GM19240 (cell line): ENCODE measurements around the gene C18orf54.
"Not testable (repeated sequence)": the region's sequence is repeated elsewhere in the genome, so short reads cannot be mapped to it uniquely, and the experiment has no call there.

Experiments used
- DNase-seq: peaks from one replicate; pipeline ENCODE4 v3.0.0; 2011; ENCODE audit warnings: low spot score; ENCODE audit not compliant: insufficient read length

The C18orf54 gene

GRCh38 chr18:54357660-54358494, at the start of gene C18orf54, which contains the start of gene STARD6:
Gene C18orf54, plus strand, starts transcription at chr18:54357906. Its CDS starts 2,667 bp downstream, at chr18:54360573.
Gene STARD6, minus strand, starts transcription at chr18:54357858. Its CDS starts 3,285 bp downstream, at chr18:54354573.
- DNase-seq: peak; percentile 74

GRCh38 chr18:54309564-54309963, 48.1 kb upstream of the C18orf54 start:
- DNase-seq: not testable (repeated sequence)

DNA sequence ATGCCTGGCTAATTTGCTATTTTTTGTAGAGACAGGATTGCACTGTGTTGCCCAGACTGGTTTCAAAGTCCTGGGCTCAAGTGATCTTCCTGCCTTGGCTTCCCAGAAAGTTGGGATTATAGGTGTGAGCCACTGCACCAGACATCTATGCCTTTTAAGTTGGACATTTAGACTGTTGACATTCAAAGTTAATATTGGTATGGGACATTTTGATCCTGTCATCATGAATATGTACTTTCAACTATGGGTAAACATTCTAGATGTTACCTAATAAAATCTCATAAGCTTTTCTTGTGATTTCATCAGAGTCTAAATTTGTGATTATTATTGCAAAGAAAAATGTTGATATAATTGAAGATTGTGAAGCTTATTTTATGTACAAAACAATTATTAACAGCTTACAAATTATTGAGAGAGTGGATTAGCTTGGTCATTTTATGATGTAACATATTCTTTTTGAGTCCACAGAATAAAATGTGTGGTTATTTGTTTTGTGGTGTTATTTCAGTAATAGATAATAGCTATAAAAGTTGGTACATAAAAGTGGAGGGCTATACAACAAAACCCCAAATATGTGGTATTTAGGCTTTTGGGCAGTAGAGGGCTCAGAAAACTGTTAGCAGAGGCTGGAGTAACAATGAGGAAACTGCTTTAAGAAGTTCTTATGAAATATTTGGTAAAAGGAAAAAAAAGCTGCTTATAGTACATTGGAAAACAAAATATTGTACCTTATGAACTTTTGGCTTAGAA, 41.5 kb upstream of the C18orf54 start:
- no peak for DNase-seq

DNA sequence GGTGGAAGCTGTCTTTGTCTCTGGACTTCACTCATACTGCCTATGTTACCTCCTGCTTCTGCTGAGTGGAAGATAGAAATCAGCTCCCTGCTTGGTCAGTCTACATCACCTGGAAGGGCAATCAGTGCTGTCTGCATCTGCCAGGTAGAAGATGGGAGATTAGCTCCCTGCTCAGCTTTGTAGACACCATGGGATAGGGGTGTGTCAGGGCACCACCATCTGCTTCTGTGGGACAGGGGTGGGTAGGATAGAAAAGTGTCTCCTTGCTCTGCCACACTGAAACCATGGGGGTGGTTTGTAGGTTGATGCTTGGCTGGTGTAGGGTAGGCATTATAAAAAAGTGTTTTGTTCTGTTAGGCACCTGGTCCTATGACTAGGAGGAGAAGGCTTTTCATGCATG, 34.1 kb upstream of the C18orf54 start:
- no peak for DNase-seq

GRCh38 chr18:54323970-54324369, 33.7 kb upstream of the C18orf54 start:
- no peak for DNase-seq

GRCh38 chr18:54327818-54328217, 29.9 kb upstream of the C18orf54 start:
- DNase-seq: no peak

GRCh38 chr18:54329787-54330186, 27.9 kb upstream of the C18orf54 start:
- DNase-seq: no peak

- DNase-seq: no peak
Measured at GRCh38 chr18:54330768-54331548, 26.7 kb upstream of the C18orf54 start.

DNA sequence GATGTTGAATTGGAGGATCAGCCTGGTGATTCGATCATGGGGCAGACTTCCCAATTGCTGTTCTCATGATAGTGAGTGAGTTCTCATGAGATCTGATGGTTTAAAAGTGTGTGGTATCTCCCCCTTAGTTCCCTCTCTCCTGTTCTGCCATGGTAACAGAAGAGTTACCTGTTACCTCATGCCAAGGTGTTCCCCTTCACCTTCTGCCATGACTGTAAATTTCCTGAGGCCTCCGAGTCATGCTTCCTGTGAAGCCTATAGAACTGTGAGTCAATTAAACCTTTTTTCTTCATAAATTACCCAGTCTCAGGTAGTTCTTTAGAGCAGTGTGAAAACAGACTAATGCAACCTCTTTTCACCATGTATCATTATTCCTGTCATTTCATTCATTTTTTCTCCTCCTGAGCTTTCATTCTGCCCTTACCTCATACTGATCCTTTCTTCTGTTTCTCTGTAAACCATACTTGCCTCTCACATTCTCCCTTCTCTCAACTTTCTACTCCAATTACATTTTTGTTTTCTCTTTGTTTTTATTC, 22.0 kb upstream of the C18orf54 start:
- DNase-seq: no peak

DNA sequence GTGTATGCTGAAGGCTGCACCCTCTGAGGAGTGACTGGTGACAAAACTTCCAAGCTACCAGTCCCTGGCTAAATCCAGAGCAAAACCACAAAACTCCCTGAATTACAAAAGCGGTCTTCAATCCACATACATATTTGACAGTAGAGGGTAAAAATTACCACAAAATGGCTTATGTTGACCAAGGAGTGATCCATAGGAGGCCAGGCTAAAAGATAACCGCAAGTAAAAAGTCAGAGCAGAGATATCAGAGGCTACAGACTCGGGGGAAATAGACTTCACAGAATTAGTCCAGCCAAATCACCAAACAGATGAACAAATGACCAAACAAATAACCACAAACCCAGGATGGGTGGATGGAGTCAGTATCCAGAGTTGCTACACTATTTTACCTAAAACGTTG, 19.5 kb upstream of the C18orf54 start:
- DNase-seq: no peak

GRCh38 chr18:54351186-54351585, 6.5 kb upstream of the C18orf54 start:
- DNase-seq: no peak

- no peak for DNase-seq
Measured at GRCh38 chr18:54357082-54357659, 535 bp upstream of the C18orf54 start.

DNA sequence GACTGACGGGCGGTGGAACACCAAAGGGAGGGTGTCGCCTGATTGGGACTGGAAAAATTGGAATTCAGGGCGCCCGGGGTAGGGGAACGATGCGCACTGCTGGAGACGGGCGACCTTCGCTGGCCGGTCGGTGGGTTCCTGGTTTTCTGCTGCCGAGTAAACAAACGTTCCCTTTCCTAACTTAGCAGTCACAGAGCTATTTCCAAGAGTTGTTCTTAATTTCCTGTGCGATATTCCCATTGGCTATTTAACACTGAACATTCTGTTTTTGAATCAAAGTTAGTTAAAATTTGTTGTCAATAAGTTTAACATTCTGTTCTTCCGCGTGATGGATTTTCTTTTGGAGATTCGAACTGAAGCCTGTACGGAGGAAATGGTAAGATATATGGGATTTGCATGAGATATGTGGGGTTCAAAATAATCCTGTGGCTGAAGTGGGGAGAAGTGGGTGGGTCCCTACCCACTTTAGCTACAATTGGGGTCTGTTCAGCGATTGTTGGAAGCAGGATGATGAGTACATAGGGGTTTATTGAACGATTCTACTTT, 862 bp downstream of the C18orf54 start:
- DNase-seq: no peak

DNA sequence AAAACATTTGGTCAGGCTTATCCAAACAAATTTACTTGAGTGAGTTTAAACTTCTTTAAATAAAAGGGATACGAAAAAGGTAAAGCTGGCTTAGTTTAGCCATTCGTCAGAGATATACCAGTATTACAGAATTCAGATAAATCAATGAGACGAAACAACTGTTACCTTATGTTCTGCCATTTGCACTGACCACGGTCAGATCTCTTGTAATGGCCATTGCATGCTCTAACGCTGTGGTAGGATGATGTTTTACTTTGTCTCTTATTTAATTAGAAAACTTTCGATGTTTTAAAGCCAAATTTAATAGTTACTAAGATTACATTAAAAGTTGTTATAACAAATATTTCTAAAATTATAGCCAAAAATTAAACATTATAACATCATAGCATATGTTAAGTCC, 1.5 kb downstream of the C18orf54 start:
- DNase-seq: no peak

GRCh38 chr18:54360406-54360805, 2.7 kb downstream of the C18orf54 start:
- no peak for DNase-seq

DNA sequence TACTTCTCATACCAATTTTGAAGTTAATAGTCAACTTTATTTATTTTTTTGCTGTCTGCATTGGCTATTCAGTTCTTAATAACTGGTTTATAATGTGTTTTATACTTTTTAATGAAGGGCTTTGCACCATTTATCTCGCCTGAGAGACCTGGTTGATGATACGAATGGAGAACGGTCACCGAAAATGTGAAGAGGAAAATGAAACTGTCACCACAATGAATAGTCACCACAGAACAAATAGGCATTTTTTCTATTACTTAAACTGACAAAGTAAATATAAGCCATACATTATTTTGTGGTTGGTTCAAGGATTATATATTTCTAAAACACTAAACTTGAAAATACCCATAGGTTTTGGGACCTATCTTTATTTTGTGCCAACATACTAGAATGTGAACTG, 20.4 kb downstream of the C18orf54 start:
- no peak for DNase-seq

- DNase-seq: no peak
Measured at GRCh38 chr18:54381640-54382039, 23.9 kb downstream of the C18orf54 start.

- no peak for DNase-seq
Measured at GRCh38 chr18:54382076-54382475, 24.4 kb downstream of the C18orf54 start.

DNA sequence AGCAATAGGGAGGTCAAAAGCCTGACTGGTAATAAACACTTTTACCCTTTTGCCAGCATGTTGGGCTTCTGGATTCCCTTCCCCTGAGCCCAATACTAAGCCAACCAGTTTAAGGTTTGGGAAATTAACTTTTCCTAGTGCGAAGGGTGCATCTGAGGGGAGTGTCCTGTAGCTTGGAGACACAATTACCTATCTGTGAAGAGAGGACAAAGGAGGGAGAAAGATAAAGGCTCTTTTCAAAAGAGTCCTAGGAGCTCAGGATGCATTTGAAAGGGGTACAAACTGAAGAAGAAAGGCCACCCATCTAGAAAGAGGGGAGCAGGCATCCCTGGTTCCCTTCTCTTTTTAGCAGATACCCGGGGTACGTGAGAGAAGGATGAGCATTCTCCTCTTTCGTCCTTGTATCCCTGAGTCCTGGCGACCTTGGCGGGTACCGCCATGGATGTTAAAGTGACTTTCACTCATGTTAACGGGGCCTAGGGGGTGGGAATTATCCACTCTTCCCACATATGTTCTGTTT, 25.1 kb downstream of the C18orf54 start:
- DNase-seq: no peak

- DNase-seq: no peak
Measured at GRCh38 chr18:54386043-54386442, 28.3 kb downstream of the C18orf54 start.
